GM18517 (cell line): ENCODE results near the gene METTL5.
"Not testable (repeated sequence)": the region's sequence is repeated elsewhere in the genome, so short reads cannot be mapped to it uniquely, and the experiment has no call there.

Experiments used
- ATAC-seq: cut with Tn5 transposase; IDR thresholded peaks from one replicate; pipeline ENCODE4 v1.9.1; 2021; ENCODE audit warnings: mild to moderate bottlenecking, moderate library complexity; ENCODE audit not compliant: unreplicated experiment

Gene METTL5

GRCh38 chr2:169824373-169825333 lies at the start of gene METTL5:
Gene METTL5 (minus strand): TSS chr2:169824905. CDS start chr2:169824597, 308 bp downstream.
- ATAC-seq = peak; percentile 63

GRCh38 chr2:169871994-169872393 lies 47.3 kb upstream of the METTL5 start:
- ATAC-seq = no peak

- not testable (repeated sequence) for ATAC-seq
Measured at GRCh38 chr2:169871369-169871768, 46.7 kb upstream of the METTL5 start.

- no peak for ATAC-seq
Measured at GRCh38 chr2:169868951-169869350, 44.2 kb upstream of the METTL5 start.

- no peak for ATAC-seq
Measured at GRCh38 chr2:169867579-169867978, 42.9 kb upstream of the METTL5 start.

GRCh38 chr2:169866230-169866629 lies 41.5 kb upstream of the METTL5 start:
- ATAC-seq = not testable (repeated sequence)

GRCh38 chr2:169865492-169865891 lies 40.8 kb upstream of the METTL5 start:
- no peak for ATAC-seq

GRCh38 chr2:169862816-169863215 lies 38.1 kb upstream of the METTL5 start:
- no peak for ATAC-seq

- ATAC-seq = no peak
Measured at GRCh38 chr2:169860149-169860548, 35.4 kb upstream of the METTL5 start.

- no peak for ATAC-seq
Measured at GRCh38 chr2:169859423-169859822, 34.7 kb upstream of the METTL5 start.

GRCh38 chr2:169855281-169856258 lies 30.9 kb upstream of the METTL5 start:
- ATAC-seq = not testable (repeated sequence)

- no peak for ATAC-seq
Measured at GRCh38 chr2:169853041-169853668, 28.4 kb upstream of the METTL5 start.

GRCh38 chr2:169849710-169850109 lies 25.0 kb upstream of the METTL5 start:
- no peak for ATAC-seq

GRCh38 chr2:169848959-169849693 lies 24.4 kb upstream of the METTL5 start:
- ATAC-seq = not testable (repeated sequence)

GRCh38 chr2:169845016-169845415 lies 20.3 kb upstream of the METTL5 start:
- ATAC-seq = no peak

GRCh38 chr2:169841625-169842024 lies 16.9 kb upstream of the METTL5 start:
- not testable (repeated sequence) for ATAC-seq

GRCh38 chr2:169840747-169841142 lies 16.0 kb upstream of the METTL5 start:
- no peak for ATAC-seq

GRCh38 chr2:169839954-169840746 lies 15.4 kb upstream of the METTL5 start:
- ATAC-seq = no peak

- no peak for ATAC-seq
Measured at GRCh38 chr2:169838743-169839489, 14.2 kb upstream of the METTL5 start.
